Choroid plexus epithelial cell (primary cell): ENCODE measurements around the gene SCUBE3.

Source experiments
- DNase-seq: peaks from one replicate; pipeline ENCODE4 v3.0.0-alpha.2; 2010; ENCODE audit warnings: low read depth
- H3K4me3 ChIP-seq: 2 replicates; pipeline ENCODE4 v1.5.1; 2011; ENCODE audit warnings: low read depth, mild to moderate bottlenecking, control low read depth, low read length, moderate library complexity
- CTCF ChIP-seq: conservative IDR thresholded peaks from 2 replicates; pipeline ENCODE4 v1.5.1; 2011; ENCODE audit warnings: low read depth, mild to moderate bottlenecking, control low read depth, inconsistent platforms, low read length, moderate library complexity

SCUBE3 gene

DNA sequence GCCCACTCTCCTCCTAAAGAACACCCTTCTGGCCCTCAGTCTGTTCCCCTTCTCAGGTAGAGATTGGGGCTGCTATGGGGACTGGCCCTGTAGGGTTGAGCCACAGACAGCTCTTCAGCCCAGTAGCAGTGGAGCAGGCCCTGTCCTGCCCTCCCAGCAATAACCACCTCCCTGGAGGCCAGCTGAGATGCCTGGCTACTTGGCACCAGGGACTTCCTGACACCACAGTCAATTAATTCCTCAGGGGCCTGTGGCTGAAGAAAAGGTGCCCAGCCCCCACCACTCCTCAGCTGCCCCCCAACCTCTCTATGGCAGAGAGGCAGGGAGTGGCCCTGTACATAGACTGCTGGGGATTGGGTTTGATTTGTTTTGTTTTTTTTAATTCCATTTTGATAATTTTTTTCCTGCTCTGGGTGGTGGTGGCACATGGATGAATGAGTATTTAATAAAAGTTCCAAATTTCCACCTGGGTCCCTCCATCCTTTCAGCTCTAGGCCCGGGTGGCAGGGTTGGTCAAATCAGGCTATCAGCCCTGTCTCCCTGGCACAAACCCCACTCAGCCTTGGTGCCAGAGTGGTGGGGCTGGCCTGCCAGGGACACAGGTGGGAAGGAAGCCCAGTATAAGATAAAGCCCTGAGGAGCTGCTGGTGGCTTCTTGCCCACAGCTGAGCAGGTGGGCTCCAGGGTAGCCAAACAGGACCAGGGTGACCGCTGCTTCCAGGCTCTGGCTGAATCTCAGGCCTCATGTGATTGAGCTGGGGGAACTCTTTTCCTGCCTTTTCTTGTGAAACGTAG lies 82.0 kb downstream of the SCUBE3 start:
- TF ChIP-seq CTCF: no peak
- DNase-seq: no peak
- no peak overlapping the region for H3K4me3 ChIP-seq

DNA sequence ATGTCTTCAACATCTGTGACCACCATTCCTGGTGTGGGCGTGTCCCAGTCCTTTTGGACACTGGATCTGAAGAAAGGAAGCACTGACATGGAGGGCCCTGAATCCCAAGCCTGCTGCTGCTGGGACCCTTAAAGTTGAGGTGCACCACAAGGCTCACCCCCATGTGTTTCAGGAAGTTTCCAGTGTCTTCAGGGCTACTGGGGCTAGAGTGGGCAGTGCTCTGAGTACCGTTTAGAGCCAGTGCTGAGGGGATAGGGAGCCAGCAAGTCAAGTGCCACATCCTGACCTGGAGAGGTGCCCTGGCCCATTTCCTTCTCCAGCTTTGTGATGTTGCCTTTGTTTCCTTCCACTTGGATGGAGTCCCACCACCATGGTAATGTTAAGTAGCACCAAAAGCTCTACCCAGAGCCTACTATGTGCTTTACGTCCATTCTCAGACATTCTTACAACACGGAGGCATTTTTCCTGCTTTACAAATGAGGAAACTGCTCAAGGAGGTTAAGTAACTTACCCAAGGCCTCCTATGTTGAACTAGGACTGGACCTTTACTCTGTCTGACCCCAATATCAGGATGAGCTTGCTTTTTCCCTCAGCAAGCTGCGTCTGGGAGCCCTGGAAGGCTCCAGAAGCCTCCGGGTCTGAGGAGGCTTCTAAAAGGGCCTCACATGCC lies 83.3 kb downstream of the SCUBE3 start:
- H3K4me3 ChIP-seq: no peak overlapping the region
- DNase-seq: no peak
- no peak for TF ChIP-seq CTCF

GRCh38 chr6:35297601-35298481 lies 84.1 kb downstream of the SCUBE3 start, which contains the start of gene DEF6:
Gene DEF6, plus strand, starts transcription at chr6:35297818. Its CDS starts 39 bp downstream, at chr6:35297857.
- TF ChIP-seq CTCF: peak; percentile 84
- peak; percentile 94 for DNase-seq
- peak within 1 kb of the TSS; percentile 51 for H3K4me3 ChIP-seq

DNA sequence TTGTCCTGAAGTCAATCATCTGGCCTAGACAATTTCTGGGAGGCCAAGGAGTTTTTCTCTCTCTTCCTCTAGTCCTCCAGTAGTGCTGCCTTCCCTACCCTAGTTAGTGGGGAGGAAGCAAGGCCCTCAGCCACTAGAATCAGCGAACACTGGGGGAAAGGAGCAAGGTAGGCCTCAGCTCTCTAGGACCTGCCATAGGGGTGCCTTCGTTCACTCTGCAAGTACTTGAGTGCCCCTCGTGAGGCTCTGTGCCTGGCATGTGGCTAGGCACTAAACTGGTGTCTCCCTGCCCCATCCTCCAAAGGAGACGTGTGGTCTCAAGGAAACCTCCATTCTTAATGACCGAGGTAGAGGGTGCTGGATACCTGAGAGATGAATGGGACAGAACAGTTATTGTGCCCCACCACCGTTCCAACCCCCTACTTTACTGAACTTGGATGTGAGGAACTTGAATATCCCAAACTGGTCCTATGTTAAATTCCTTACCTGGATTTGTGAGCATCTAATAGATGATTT lies 84.9 kb downstream of the SCUBE3 start:
- no peak overlapping the region for H3K4me3 ChIP-seq
- TF ChIP-seq CTCF: no peak
- no peak for DNase-seq

DNA sequence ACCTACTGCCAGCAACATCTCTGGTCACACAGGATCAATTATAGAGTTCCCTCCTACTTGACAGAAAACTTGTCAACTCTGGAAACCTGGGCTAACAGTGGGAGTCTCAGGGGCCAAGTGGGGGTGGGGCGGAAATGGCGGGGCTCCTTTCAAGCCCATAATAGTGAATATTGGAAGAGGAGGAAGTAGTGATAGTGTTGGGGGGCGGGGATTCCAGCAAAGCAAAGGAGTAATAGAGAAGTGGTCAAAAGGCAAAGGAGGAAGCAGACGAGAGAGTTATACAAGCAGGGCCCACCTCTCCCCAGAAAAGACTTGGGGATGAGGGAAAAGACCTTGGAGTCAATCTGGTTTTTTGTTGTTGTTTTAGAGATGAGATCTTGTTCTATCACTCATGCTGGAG lies 85.9 kb downstream of the SCUBE3 start:
- no peak for TF ChIP-seq CTCF
- no peak overlapping the region for H3K4me3 ChIP-seq
- no peak for DNase-seq

GRCh38 chr6:35300848-35301247 lies 87.1 kb downstream of the SCUBE3 start:
- no peak overlapping the region for H3K4me3 ChIP-seq
- no peak for DNase-seq

More at GRCh38 chr6:35300848-35301247, 87.1 kb downstream of the SCUBE3 start:
- TF ChIP-seq CTCF: no peak
